ENCODE results near the gene MYBPC2. TPM values are rescaled to one million over a fixed set of nuclear protein-coding genes. Genes with fewer than 3 reads are reported as not detected.

The MYBPC2 gene
- polyA plus RNA-seq, 4 donors, result 0.27 to 0.49 TPM; not detected in 2

GRCh38 chr19:50414864-50415660, 17.6 kb upstream of the MYBPC2 start:
- Histone ChIP-seq H3K4me3 (ENCODE audit: low read depth in 1 of 3, low read length in 3 of 3) (no peak overlapping the region), H3K27ac (ENCODE audit: low read depth in 1 of 3, low read length in 2 of 3) (peak overlapping the region in 2 of 3 donors; percentile 51 to 61), H3K4me1 (ENCODE audit: control insufficient read depth in 3 of 3, insufficient read depth in 2 of 3, low read depth in 1 of 3, low read length in 2 of 3) (peaks cover 0 to 40% (median 4%) of the 10 kb centered on the region in 3 donors), H3K36me3 (ENCODE audit: control insufficient read depth in 3 of 3, insufficient read depth in 2 of 3, low read depth in 1 of 3, low read length in 3 of 3) (peaks cover 0 to 13% (median 0%) of the 10 kb centered on the region in 3 donors), H3K27me3 (ENCODE audit: control insufficient read depth in 3 of 3, insufficient read depth in 3 of 3, low read length in 3 of 3) (peaks cover 0 to 25% (median 4%) of the 10 kb centered on the region in 3 donors), H3K9me3 (ENCODE audit: control insufficient read depth in 2 of 2, insufficient read depth in 1 of 2, low read depth in 1 of 2, low read length in 1 of 2) (no peaks in the 10 kb centered on the region)
- FAIRE-seq, result no peak
- DNase-seq, result peak; percentile 57 to 86
- WGBS, 3 donors, result 47 to 55% (median 50%) methylated on average over 37 of the region's 37 CpGs

GRCh38 chr19:50415661-50416033, 17.0 kb upstream of the MYBPC2 start:
- Histone ChIP-seq H3K27ac (ENCODE audit: low read depth in 1 of 3, low read length in 2 of 3) (no peak overlapping the region), H3K4me3 (ENCODE audit: low read depth in 1 of 3, low read length in 3 of 3) (no peak overlapping the region), H3K36me3 (ENCODE audit: control insufficient read depth in 3 of 3, insufficient read depth in 2 of 3, low read depth in 1 of 3, low read length in 3 of 3) (peaks cover 0 to 9% (median 0%) of the 10 kb centered on the region in 3 donors), H3K9me3 (ENCODE audit: control insufficient read depth in 2 of 2, insufficient read depth in 1 of 2, low read depth in 1 of 2, low read length in 1 of 2) (no peaks in the 10 kb centered on the region), H3K4me1 (ENCODE audit: control insufficient read depth in 3 of 3, insufficient read depth in 2 of 3, low read depth in 1 of 3, low read length in 2 of 3) (peaks cover 0 to 34% (median 2%) of the 10 kb centered on the region in 3 donors), H3K27me3 (ENCODE audit: control insufficient read depth in 3 of 3, insufficient read depth in 3 of 3, low read length in 3 of 3) (peaks cover 0 to 26% (median 4%) of the 10 kb centered on the region in 3 donors)
- FAIRE-seq, result no peak
- DNase-seq, result no peak
- 54 to 79% (median 69%) methylated on average over 16 to 22 of the region's 22 CpGs for WGBS, 3 donors

DNA sequence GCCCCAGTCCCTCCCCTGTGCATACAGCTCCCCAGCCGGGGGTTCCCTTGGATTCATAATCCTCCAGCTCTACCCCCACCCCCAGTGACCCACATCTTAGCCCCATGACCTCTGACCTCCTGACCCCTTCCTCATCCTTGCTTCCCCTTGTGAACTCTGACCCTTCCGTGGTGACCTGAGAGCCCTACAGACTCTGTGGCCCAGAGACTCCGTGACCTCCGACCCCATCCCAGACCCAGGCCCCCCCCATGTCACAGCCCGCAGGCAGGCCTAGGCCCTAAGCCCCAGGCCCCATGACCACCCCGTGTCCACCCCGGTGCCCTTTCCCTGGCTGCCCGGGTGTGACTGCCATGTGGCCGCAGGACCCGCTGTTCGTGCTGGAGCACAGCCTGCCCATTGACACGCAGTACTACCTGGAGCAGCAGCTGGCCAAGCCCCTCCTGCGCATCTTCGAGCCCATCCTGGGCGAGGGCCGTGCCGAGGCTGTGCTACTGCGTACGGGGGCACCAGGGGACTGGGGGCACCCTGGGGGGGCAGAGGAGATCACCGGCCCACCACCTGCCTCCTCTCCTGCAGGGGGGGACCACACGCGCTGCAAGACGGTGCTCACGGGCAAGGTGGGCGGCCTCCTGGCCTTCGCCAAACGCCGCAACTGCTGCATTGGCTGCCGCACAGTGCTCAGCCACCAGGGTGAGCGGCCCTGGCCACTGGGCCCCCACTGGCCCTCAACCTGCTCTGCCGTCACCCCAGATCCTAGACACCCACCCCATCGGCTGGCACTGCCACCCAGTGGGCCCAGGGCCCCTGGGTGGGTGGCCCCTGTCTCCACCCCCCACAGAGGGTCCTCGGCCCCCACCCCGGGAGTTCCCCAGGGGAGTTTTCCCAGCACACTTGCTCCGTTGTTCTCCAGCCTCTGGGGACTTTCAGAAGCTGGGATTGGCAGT, 16.4 kb upstream of the MYBPC2 start:
- Histone ChIP-seq H3K27me3 (ENCODE audit: control insufficient read depth in 3 of 3, insufficient read depth in 3 of 3, low read length in 3 of 3) (peaks cover 0 to 26% (median 7%) of the 10 kb centered on the region in 3 donors), H3K27ac (ENCODE audit: low read depth in 1 of 3, low read length in 2 of 3) (no peak overlapping the region), H3K4me3 (ENCODE audit: low read depth in 1 of 3, low read length in 3 of 3) (no peak overlapping the region), H3K4me1 (ENCODE audit: control insufficient read depth in 3 of 3, insufficient read depth in 2 of 3, low read depth in 1 of 3, low read length in 2 of 3) (peaks cover 0 to 28% (median 0%) of the 10 kb centered on the region in 3 donors), H3K36me3 (ENCODE audit: control insufficient read depth in 3 of 3, insufficient read depth in 2 of 3, low read depth in 1 of 3, low read length in 3 of 3) (peaks cover 0 to 9% (median 0%) of the 10 kb centered on the region in 3 donors), H3K9me3 (ENCODE audit: control insufficient read depth in 2 of 2, insufficient read depth in 1 of 2, low read depth in 1 of 2, low read length in 1 of 2) (no peaks in the 10 kb centered on the region)
- FAIRE-seq (no peak), DNase-seq (no peak)
- 67 to 83% (median 77%) methylated on average over 25 to 35 of the region's 35 CpGs for WGBS, 3 donors

DNA sequence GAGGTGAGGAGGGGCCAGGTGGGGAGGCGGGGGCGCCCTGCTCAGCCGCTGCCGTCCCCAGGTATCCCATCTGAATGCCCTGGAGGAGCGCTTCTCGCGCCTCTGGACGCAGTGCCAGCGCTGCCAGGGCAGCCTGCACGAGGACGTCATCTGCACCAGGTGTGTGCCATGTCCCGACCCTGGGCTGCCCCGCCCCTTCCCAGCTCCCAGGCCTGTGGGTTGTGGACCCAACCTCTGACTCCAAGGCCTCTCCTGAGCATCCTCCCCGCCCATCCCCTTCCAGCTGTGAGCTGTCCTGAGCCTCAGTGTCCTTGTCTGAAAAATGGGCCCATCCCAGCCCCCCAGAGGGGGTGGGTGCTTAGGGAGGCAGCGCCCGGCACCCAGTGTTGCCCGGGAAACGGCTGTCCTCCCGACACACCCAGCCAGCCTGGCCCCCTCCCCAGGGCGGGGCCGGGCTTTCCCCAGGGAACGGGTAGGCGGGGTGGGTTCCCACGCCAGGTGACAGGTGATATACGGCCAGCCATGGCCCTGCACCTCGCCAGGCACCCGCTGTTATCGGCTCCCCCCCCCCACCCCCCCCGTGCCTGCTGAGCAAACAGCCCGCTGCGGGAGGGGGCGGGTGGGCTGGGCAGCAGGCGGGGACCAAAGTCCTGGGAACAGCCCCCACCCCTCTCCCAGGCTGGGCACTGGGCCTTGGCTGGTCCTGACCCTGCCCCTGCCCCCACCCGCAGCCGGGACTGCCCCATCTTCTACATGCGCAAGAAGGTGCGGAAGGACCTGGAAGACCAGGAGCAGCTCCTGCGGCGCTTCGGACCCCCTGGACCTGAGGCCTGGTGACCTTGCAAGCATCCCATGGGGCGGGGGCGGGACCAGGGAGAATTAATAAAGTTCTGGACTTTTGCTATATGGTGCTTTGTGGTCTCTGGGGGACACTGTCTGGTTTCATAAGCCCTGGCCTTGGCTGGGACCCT, 15.3 kb upstream of the MYBPC2 start:
- no peaks in the 10 kb centered on the region for H3K9me3 ChIP-seq (ENCODE audit: control insufficient read depth in 2 of 2, insufficient read depth in 1 of 2, low read depth in 1 of 2, low read length in 1 of 2)
- peaks cover 0 to 26% (median 7%) of the 10 kb centered on the region in 3 donors for H3K27me3 ChIP-seq (ENCODE audit: control insufficient read depth in 3 of 3, insufficient read depth in 3 of 3, low read length in 3 of 3)
- 19 to 52% (median 37%) methylated on average over 31 to 42 of the region's 42 CpGs for WGBS, 3 donors
- H3K4me3 ChIP-seq (ENCODE audit: low read depth in 1 of 3, low read length in 3 of 3), result no peak overlapping the region
- FAIRE-seq (no peak), DNase-seq (peak; percentile 43 to 74)
- peaks cover 0 to 9% (median 0%) of the 10 kb centered on the region in 3 donors for H3K36me3 ChIP-seq (ENCODE audit: control insufficient read depth in 3 of 3, insufficient read depth in 2 of 3, low read depth in 1 of 3, low read length in 3 of 3)
- H3K27ac ChIP-seq (ENCODE audit: low read depth in 1 of 3, low read length in 2 of 3), result no peak overlapping the region
- peaks cover 0 to 26% (median 0%) of the 10 kb centered on the region in 3 donors for H3K4me1 ChIP-seq (ENCODE audit: control insufficient read depth in 3 of 3, insufficient read depth in 2 of 3, low read depth in 1 of 3, low read length in 2 of 3)

DNA sequence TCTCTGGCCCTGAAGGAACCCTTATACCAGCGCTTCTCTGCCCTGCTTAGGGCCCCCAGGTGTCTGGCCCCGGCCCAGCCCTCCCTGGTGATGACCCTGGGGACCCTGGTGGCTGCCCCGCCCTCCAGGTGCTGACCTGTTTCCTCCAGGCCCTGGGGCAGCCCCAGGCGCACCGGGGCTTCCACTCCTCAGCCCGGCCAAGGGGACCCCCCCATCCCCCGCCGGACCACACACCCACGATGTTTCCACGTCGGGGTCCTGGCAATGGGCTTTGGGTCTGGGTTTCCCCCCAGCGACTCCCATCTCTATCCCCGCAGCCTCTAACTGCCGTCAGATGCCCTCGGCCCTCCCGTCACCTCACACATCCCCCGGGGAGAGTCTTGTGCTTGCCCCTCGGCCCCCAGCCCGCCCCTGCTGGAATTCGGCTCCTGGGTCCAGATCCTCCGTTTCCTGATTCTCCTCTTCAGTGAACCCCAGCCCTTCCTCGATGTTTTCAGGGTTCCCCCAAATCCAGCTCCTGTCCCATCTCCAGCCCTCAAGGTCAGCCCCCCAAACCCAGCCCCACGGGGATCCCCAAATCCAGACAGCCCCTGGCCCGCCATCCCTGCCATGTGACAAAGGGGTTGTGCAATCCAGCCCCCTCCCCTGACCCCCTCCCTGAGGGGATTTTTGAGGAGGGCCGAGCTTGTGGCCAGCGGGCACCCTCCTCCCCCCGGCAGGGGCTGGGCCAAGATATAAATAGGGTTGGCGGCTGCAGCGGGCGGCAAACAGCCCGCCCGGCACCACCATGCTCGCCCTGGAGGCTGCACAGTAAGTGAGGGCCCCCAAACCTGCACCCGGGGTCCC, 14.3 kb upstream of the MYBPC2 start, which contains the start of gene SPIB:
SPIB (plus strand) TSS at position 763 of the 846 bp plus-strand sequence; CDS start at position 788, 25 bp downstream.
- Histone ChIP-seq H3K9me3 (ENCODE audit: control insufficient read depth in 2 of 2, insufficient read depth in 1 of 2, low read depth in 1 of 2, low read length in 1 of 2) (no peaks in the 10 kb centered on the region), H3K4me1 (ENCODE audit: control insufficient read depth in 3 of 3, insufficient read depth in 2 of 3, low read depth in 1 of 3, low read length in 2 of 3) (peaks cover 0 to 26% (median 0%) of the 10 kb centered on the region in 3 donors), H3K27ac (ENCODE audit: low read depth in 1 of 3, low read length in 2 of 3) (no peak within 1 kb of the TSS), H3K27me3 (ENCODE audit: control insufficient read depth in 3 of 3, insufficient read depth in 3 of 3, low read length in 3 of 3) (peaks cover 0 to 26% (median 7%) of the 10 kb centered on the region in 3 donors), H3K4me3 (ENCODE audit: low read depth in 1 of 3, low read length in 3 of 3) (peak within 1 kb of the TSS in 1 of 3 donors; percentile 21), H3K36me3 (ENCODE audit: control insufficient read depth in 3 of 3, insufficient read depth in 2 of 3, low read depth in 1 of 3, low read length in 3 of 3) (peaks cover 0 to 5% (median 0%) of the 10 kb centered on the region in 3 donors)
- no peak for DNase-seq
- WGBS, 3 donors, result 13 to 20% (median 17%) methylated on average over 28 to 34 of the region's 34 CpGs
- no peak for FAIRE-seq

GRCh38 chr19:50419022-50419579, 13.6 kb upstream of the MYBPC2 start:
- H3K4me3 ChIP-seq (ENCODE audit: low read depth in 1 of 3, low read length in 3 of 3), result peak overlapping the region in 1 of 3 donors; percentile 21
- no peaks in the 10 kb centered on the region for H3K9me3 ChIP-seq (ENCODE audit: control insufficient read depth in 2 of 2, insufficient read depth in 1 of 2, low read depth in 1 of 2, low read length in 1 of 2)
- peaks cover 0 to 26% (median 0%) of the 10 kb centered on the region in 3 donors for H3K4me1 ChIP-seq (ENCODE audit: control insufficient read depth in 3 of 3, insufficient read depth in 2 of 3, low read depth in 1 of 3, low read length in 2 of 3)
- peaks cover 0 to 26% (median 7%) of the 10 kb centered on the region in 3 donors for H3K27me3 ChIP-seq (ENCODE audit: control insufficient read depth in 3 of 3, insufficient read depth in 3 of 3, low read length in 3 of 3)
- H3K36me3 ChIP-seq (ENCODE audit: control insufficient read depth in 3 of 3, insufficient read depth in 2 of 3, low read depth in 1 of 3, low read length in 3 of 3), result no peaks in the 10 kb centered on the region
- H3K27ac ChIP-seq (ENCODE audit: low read depth in 1 of 3, low read length in 2 of 3), result no peak overlapping the region
- DNase-seq, result no peak
- FAIRE-seq, result no peak
- WGBS, 3 donors, result 8 to 23% (median 10%) methylated on average over 14 of the region's 14 CpGs

DNA sequence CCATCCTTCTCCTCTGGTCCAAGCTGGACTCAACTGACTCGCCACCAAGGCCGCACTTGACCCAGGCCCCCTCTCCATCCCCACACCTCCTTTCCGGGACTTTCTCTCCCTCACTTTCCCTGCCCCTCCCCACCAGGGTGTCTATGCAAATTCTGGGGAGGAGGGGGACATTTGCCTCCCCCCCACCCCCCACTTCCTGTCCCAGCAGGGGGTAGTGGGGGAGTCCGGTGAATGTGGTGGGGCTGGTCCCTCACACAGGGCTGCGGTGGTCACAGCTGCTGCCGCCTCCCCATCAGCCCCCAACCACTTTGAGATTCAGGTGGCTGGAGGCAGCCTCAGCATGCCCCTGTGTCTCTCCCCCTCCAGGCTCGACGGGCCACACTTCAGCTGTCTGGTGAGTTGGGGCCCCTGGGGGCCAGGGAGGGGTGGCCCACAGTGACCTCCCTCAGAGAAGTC, 13.1 kb upstream of the MYBPC2 start:
- no peaks in the 10 kb centered on the region for H3K36me3 ChIP-seq (ENCODE audit: control insufficient read depth in 3 of 3, insufficient read depth in 2 of 3, low read depth in 1 of 3, low read length in 3 of 3)
- whole genome bisulfite sequencing, 3 donors, result 14 to 45% (median 43%) methylated on average over 6 to 8 of the region's 8 CpGs
- FAIRE-seq (no peak), DNase-seq (no peak)
- H3K27ac ChIP-seq (ENCODE audit: low read depth in 1 of 3, low read length in 2 of 3), result no peak overlapping the region
- peak overlapping the region in 1 of 3 donors; percentile 17 for H3K4me3 ChIP-seq (ENCODE audit: low read depth in 1 of 3, low read length in 3 of 3)
- H3K4me1 ChIP-seq (ENCODE audit: control insufficient read depth in 3 of 3, insufficient read depth in 2 of 3, low read depth in 1 of 3, low read length in 2 of 3), result peaks cover 0 to 24% (median 0%) of the 10 kb centered on the region in 3 donors
- no peaks in the 10 kb centered on the region for H3K9me3 ChIP-seq (ENCODE audit: control insufficient read depth in 2 of 2, insufficient read depth in 1 of 2, low read depth in 1 of 2, low read length in 1 of 2)
- peaks cover 0 to 26% (median 7%) of the 10 kb centered on the region in 3 donors for H3K27me3 ChIP-seq (ENCODE audit: control insufficient read depth in 3 of 3, insufficient read depth in 3 of 3, low read length in 3 of 3)
